ENCODE results near the gene CACNG8.
"Not testable (repeated sequence)": the region's sequence is repeated elsewhere in the genome, so short reads cannot be mapped to it uniquely, and the experiment has no call there.

CACNG8 gene

DNA sequence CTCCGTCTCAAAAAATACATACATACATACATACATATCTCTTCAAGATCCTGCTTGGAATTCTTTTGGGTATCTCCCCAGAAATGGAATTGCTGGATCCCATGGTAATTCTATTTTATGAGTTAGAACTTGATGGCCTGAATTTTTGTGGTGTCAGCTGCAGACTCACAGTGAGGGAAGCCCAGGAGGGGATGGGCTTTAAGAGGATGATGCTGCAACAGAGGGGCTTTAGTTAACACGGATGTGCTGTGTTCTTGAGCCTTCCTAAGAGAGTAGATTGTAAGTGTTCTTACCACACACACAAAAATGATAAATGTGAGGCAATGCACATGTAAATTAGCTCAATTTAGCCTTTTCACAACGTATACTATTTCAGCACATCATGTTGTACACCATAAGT lies 60.5 kb downstream of the CACNG8 start:
- peaks cover 12% of the 10 kb centered on the region for H3K4me1 ChIP-seq (ENCODE audit: insufficient read depth, low read length)
- H3K9ac ChIP-seq (ENCODE audit: low read depth, low read length), result no peak overlapping the region
- no peaks in the 10 kb centered on the region for H3K36me3 ChIP-seq (ENCODE audit: insufficient read depth, low read length)
- no peaks in the 10 kb centered on the region for H3K9me3 ChIP-seq (ENCODE audit: control insufficient read depth, insufficient read depth, low read length)

DNA sequence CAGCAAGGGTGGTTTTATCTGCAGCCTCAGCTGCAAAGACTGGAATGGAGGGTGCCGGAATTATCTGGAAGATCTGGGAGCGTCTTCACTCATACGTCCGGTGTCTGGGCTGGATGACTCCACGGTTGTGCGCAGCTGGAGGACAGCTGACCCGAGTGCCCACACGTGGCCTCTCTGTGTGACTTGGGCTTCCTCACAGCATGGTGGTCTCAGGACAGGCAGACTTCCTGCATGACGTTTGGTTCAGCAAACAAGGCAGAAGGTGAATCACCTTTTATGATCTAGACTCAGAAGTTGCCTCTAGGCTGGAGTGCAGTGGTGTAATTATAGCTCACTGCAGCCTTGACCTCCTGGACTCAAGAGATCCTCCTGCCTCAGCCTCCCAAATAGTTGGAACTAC lies 61.9 kb downstream of the CACNG8 start:
- Histone ChIP-seq H3K9ac (ENCODE audit: low read depth, low read length) (no peak overlapping the region), H3K4me1 (ENCODE audit: insufficient read depth, low read length) (peaks cover 11% of the 10 kb centered on the region), H3K9me3 (ENCODE audit: control insufficient read depth, insufficient read depth, low read length) (no peaks in the 10 kb centered on the region), H3K36me3 (ENCODE audit: insufficient read depth, low read length) (no peaks in the 10 kb centered on the region)

DNA sequence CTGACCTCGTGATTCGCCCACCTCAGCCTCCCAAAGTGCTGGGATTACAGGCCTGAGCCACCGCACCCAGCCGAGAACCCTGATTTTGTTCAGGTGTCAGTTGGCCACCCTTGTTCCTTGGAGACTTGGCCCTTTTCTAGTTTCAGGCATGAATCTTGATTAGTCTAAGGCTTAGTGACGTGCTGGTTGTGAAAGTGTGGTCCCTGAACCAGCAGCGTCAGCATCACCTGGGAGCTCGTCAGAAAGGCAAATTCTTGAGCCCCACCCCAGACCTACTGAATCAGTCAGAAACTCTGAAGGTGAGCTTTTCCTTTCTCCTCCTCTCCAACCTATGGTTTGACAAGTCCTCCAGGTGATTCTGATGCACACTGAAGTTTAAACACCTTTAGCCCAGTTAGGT lies 63.9 kb downstream of the CACNG8 start:
- Histone ChIP-seq H3K9ac (ENCODE audit: low read depth, low read length) (no peak overlapping the region), H3K4me1 (ENCODE audit: insufficient read depth, low read length) (peaks cover 10% of the 10 kb centered on the region), H3K9me3 (ENCODE audit: control insufficient read depth, insufficient read depth, low read length) (no peaks in the 10 kb centered on the region), H3K36me3 (ENCODE audit: insufficient read depth, low read length) (no peaks in the 10 kb centered on the region)

DNA sequence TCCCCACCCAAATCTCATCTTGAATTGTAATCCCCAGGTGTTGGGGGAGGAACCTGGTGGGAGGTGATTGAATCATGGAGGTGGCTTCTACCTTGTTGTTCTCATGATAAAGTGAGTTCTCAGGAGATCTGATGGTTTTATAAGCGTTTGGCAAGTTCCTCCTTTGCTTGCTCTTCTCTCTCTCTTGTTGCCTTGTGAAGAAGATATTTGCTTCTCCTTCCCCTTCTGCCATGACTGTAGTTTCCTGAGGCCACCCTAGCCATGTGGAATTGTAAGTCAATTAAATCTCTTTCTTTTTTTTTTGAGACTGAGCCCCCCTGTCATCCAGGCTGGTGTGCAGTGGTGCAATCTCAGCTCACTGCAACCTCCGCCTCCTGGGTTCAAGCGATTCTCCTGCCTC lies 66.6 kb downstream of the CACNG8 start:
- H3K4me1 ChIP-seq (ENCODE audit: insufficient read depth, low read length), result peaks cover 10% of the 10 kb centered on the region
- no peaks in the 10 kb centered on the region for H3K9me3 ChIP-seq (ENCODE audit: control insufficient read depth, insufficient read depth, low read length)
- H3K9ac ChIP-seq (ENCODE audit: low read depth, low read length), result no peak overlapping the region
- no peaks in the 10 kb centered on the region for H3K36me3 ChIP-seq (ENCODE audit: insufficient read depth, low read length)

DNA sequence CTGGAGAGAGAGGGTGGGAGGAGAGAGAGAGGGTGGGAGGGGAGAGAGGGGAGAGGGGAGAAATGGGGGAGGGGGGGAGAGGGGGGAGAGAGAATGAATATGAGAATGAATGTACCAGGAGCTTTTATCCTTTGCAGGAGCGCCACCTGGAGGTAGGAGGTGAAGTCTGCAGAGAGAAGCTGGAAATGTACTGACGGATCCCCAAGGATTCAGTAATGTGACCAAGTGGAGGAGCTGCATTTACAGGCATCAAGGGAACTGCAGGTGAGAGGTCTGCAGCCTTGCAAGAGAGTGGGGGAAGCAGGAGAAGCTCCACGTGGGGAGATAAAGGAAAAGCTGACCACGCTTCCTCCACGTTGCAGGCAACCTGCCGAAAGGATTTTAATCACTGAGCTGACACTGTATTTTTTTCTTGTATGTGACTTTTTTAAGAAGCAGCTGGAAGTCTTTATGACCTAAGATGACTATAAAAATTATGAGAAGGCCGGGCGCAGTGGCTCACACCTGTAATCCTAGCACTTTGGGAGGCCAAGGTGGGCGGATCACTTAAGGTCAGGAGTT lies 67.3 kb downstream of the CACNG8 start:
- H3K9ac ChIP-seq (ENCODE audit: low read depth, low read length), result no peak overlapping the region
- no peaks in the 10 kb centered on the region for H3K36me3 ChIP-seq (ENCODE audit: insufficient read depth, low read length)
- peaks cover 14% of the 10 kb centered on the region for H3K4me1 ChIP-seq (ENCODE audit: insufficient read depth, low read length)
- H3K9me3 ChIP-seq (ENCODE audit: control insufficient read depth, insufficient read depth, low read length), result no peaks in the 10 kb centered on the region

DNA sequence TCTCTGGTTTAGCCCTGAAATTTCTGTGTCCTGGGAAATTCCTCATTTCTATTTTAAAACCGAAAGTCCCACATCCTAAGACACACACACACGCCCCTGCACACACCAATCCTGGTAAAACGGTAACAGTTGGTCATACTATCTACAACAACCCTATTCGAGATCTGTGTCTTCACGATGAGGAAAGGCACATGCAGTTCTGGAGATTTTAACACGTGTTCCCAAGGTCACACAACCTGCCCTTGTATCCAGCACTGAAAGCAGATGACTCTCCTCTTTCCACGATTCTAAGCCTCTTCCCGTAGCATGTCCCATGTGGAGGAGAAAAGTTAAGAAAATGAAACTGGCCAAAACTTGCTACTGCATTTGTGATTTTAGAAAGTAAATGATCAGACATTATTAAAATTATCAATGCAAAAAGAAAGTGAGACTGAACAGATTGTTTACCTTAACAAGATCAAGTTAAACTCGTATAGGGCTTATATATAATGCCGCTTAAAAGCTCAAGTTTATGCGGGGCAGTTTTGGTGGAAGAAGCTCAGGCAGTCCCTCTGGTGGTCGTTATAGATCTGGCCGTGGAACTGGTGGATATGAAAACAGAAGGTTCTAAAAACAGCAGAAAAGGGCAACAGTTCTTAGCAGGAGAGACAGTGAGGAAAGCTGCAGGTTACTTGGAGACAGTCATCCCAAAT lies 68.3 kb downstream of the CACNG8 start:
- H3K9me3 ChIP-seq (ENCODE audit: control insufficient read depth, insufficient read depth, low read length), result no peaks in the 10 kb centered on the region
- no peak overlapping the region for H3K9ac ChIP-seq (ENCODE audit: low read depth, low read length)
- no peaks in the 10 kb centered on the region for H3K36me3 ChIP-seq (ENCODE audit: insufficient read depth, low read length)
- H3K4me1 ChIP-seq (ENCODE audit: insufficient read depth, low read length), result peaks cover 18% of the 10 kb centered on the region

DNA sequence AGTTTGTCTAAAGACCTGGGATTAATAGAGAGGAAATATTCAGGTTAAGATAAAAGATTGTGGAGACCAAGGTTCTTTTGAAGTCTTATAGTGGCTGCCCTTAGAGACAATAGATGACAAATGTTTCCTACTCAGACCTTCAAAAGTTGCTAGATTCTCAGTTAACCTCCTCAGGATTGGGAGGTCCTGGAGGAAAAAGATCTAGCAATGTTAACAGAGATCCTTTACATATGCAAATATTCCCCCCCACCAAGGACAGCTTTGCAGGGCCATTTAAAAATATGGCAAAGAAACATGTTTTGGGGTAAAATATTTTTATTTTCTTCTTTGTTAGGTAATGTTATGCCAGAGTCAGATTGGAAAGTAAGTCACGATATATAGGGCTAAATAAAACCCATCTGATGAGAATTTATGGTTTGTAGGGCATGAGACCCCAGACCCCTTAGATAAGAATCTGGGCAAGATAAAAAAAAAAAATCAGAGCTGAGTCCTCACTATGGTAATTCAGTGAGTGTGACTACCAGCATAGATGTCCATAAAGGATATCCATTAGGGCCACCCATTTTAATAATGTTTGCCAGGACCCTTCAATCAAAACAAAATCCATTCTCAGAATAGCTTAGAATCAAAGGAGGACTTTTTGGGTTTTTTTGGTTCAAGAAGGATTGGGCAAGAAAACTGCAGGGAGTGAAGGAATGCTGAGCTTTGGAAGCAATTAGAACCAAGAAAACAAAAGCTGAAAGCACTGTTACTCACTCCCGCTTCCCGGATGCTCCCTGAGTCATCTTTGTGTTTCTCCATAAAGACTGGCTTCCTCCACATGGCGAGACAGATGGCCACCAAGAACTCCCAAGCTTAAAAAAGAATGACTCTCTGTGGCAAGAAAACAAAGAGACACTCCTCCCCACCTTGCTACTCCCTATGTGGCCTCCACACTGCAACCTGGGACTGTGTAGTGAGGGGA lies 72.8 kb downstream of the CACNG8 start:
- Histone ChIP-seq H3K36me3 (ENCODE audit: insufficient read depth, low read length) (no peaks in the 10 kb centered on the region), H3K9me3 (ENCODE audit: control insufficient read depth, insufficient read depth, low read length) (no peaks in the 10 kb centered on the region), H3K9ac (ENCODE audit: low read depth, low read length) (peak overlapping the region; percentile 34; the same call in 1 of the 2 replicates), H3K4me1 (ENCODE audit: insufficient read depth, low read length) (peaks cover 25% of the 10 kb centered on the region)

DNA sequence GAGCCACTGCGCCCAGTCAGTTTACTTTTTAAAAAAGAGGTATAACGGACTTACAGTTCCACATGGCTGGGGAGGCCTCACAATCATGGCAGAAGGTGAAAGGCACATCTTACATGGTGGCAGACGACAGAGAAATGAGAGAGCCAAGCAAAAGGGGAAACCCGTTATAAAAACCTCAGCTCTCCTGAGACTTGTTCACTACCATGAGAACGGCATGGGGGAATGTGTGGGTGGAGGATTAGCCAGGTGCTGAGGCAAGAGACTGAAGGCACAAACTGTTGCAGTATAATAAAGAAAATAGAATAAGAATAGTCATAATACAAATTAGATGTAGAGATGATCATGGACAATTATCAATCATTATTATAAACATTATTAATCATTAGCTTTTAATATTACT lies 73.8 kb downstream of the CACNG8 start:
- H3K9me3 ChIP-seq (ENCODE audit: control insufficient read depth, insufficient read depth, low read length); H3K9ac ChIP-seq (ENCODE audit: low read depth, low read length); H3K36me3 ChIP-seq (ENCODE audit: insufficient read depth, low read length): not testable (repeated sequence)
- H3K4me1 ChIP-seq (ENCODE audit: insufficient read depth, low read length), result peaks cover 24% of the 10 kb centered on the region
